HG02943 (cell line): ENCODE measurements around the gene PPP1R1B.

Experiments used
- ATAC-seq: cut with Tn5 transposase; IDR thresholded peaks from one replicate; pipeline ENCODE4 v1.9.1; 2021; ENCODE audit warnings: mild to moderate bottlenecking, low read depth, moderate library complexity; ENCODE audit not compliant: unreplicated experiment

The PPP1R1B gene

GRCh38 chr17:39651923-39652586 lies 25.3 kb downstream of the PPP1R1B start:
- no peak for ATAC-seq

GRCh38 chr17:39652587-39653315 lies 26.0 kb downstream of the PPP1R1B start:
- ATAC-seq = no peak

GRCh38 chr17:39653316-39653661 lies 26.5 kb downstream of the PPP1R1B start:
- no peak for ATAC-seq

GRCh38 chr17:39653662-39654331 lies 27.0 kb downstream of the PPP1R1B start:
- no peak for ATAC-seq

- ATAC-seq = no peak
Measured at GRCh38 chr17:39655105-39655504, 28.4 kb downstream of the PPP1R1B start.

GRCh38 chr17:39658346-39658745 lies 31.6 kb downstream of the PPP1R1B start:
- ATAC-seq = no peak

- no peak for ATAC-seq
Measured at GRCh38 chr17:39658760-39659159, 32.0 kb downstream of the PPP1R1B start.

- ATAC-seq = no peak
Measured at GRCh38 chr17:39659279-39660010, 32.7 kb downstream of the PPP1R1B start.

GRCh38 chr17:39660011-39660360 lies 33.2 kb downstream of the PPP1R1B start:
- ATAC-seq = no peak

GRCh38 chr17:39660397-39661385 lies 33.9 kb downstream of the PPP1R1B start:
- no peak for ATAC-seq

- no peak for ATAC-seq
Measured at GRCh38 chr17:39661744-39662541, 35.2 kb downstream of the PPP1R1B start.

- no peak for ATAC-seq
Measured at GRCh38 chr17:39662551-39663339, 36.0 kb downstream of the PPP1R1B start.

- no peak for ATAC-seq
Measured at GRCh38 chr17:39663340-39663687, 36.6 kb downstream of the PPP1R1B start.

GRCh38 chr17:39663688-39664580 lies 37.2 kb downstream of the PPP1R1B start:
- ATAC-seq = no peak

- no peak for ATAC-seq
Measured at GRCh38 chr17:39664581-39665561, 38.1 kb downstream of the PPP1R1B start, which contains the start of gene TCAP. TSS of gene TCAP (plus strand) at chr17:39665349. CDS start at chr17:39665360, 11 bp downstream.

GRCh38 chr17:39665642-39666224 lies 39.0 kb downstream of the PPP1R1B start:
- ATAC-seq = no peak
